Astrocyte (in vitro differentiated cells and primary cell): ENCODE results near the gene PRR7. TPM values are rescaled to one million over a fixed set of nuclear protein-coding genes. Genes with fewer than 3 reads are reported as not detected.

Experiments
- DNase-seq: peaks from one replicate; pipeline ENCODE4 v3.0.0-alpha.2; 2010; ENCODE audit warnings: low read depth
- FAIRE-seq: peaks from 2 replicates; lab custom pipeline; 2011; peaks lifted over from hg19 to GRCh38; lab: Jason Lieb, UNC
- H2AFZ ChIP-seq: 2 replicates; pipeline ENCODE4 v1.6.0; 2012; ENCODE audit warnings: low read depth, low read length, inconsistent platforms
- H3K27ac ChIP-seq: 2 replicates; pipeline ENCODE4 v1.5.1; 2011; ENCODE audit warnings: low read depth, low read length, inconsistent platforms
- H3K27me3 ChIP-seq: 2 replicates; pipeline ENCODE4 v1.6.0; 2011; ENCODE audit warnings: low read length, inconsistent platforms; ENCODE audit not compliant: insufficient read depth
- H3K36me3 ChIP-seq: 2 replicates; pipeline ENCODE4 v1.5.1; 2011; ENCODE audit warnings: low read length, inconsistent platforms; ENCODE audit not compliant: insufficient read depth
- H3K4me1 ChIP-seq: 2 replicates; pipeline ENCODE4 v1.5.1; 2011; ENCODE audit warnings: low read length, inconsistent platforms; ENCODE audit not compliant: insufficient read depth
- H3K4me2 ChIP-seq: 2 replicates; pipeline ENCODE4 v1.6.0; 2012; ENCODE audit warnings: low read length, inconsistent platforms
- H3K4me3 ChIP-seq: 2 replicates; pipeline ENCODE4 v1.5.1; 2011; ENCODE audit warnings: low read depth, mild to moderate bottlenecking, low read length, inconsistent platforms; ENCODE audit not compliant: insufficient read depth
- H3K79me2 ChIP-seq: 2 replicates; pipeline ENCODE4 v1.6.0; 2012; ENCODE audit warnings: mild to moderate bottlenecking, low read length, inconsistent platforms; ENCODE audit not compliant: insufficient read depth
- H3K9ac ChIP-seq: 2 replicates; pipeline ENCODE4 v1.6.0; 2012; ENCODE audit warnings: mild to moderate bottlenecking, low read length, inconsistent platforms
- H3K9me3 ChIP-seq: 2 replicates; pipeline ENCODE4 v1.5.1; 2012; ENCODE audit warnings: low read depth, mild to moderate bottlenecking, low read length, inconsistent platforms; ENCODE audit not compliant: insufficient read depth
- H4K20me1 ChIP-seq: 2 replicates; pipeline ENCODE4 v1.6.0; 2012; ENCODE audit warnings: low read length, inconsistent platforms; ENCODE audit not compliant: insufficient read depth
- H3K27ac Mint-ChIP-seq: one replicate; pipeline ENCODE4 v1.8.0; 2021; ENCODE audit warnings: mild to moderate bottlenecking, mixed read lengths; ENCODE audit not compliant: unreplicated experiment
- H3K27me3 Mint-ChIP-seq: one replicate; pipeline ENCODE4 v1.8.0; 2021; ENCODE audit warnings: low read depth, mixed read lengths; ENCODE audit not compliant: unreplicated experiment
- H3K36me3 Mint-ChIP-seq: one replicate; pipeline ENCODE4 v1.8.0; 2021; ENCODE audit warnings: low read depth, mixed read lengths; ENCODE audit not compliant: unreplicated experiment
- H3K4me1 Mint-ChIP-seq: one replicate; pipeline ENCODE4 v1.8.0; 2021; ENCODE audit warnings: low read depth, mixed read lengths; ENCODE audit not compliant: unreplicated experiment
- H3K4me3 Mint-ChIP-seq: one replicate; pipeline ENCODE4 v1.8.0; 2021; ENCODE audit warnings: mild to moderate bottlenecking, moderate library complexity, mixed read lengths; ENCODE audit not compliant: unreplicated experiment
- H3K9me3 Mint-ChIP-seq: one replicate; pipeline ENCODE4 v1.8.0; 2021; ENCODE audit warnings: mild to moderate bottlenecking, mixed read lengths; ENCODE audit not compliant: unreplicated experiment
- EZH2 ChIP-seq: IDR thresholded peaks from 2 replicates; pipeline ENCODE4 v1.6.1; 2012; ENCODE audit warnings: mild to moderate bottlenecking, low read length, inconsistent platforms; ENCODE audit not compliant: insufficient read depth
- total RNA-seq: library from RNA; stranded (reverse); gene quantifications from 2 replicates; pipeline ENCODE4 v1.2.1, GENCODE V29; 2021
- TF ChIP-seq, protein P1 (sequence below): IDR thresholded peaks from 2 replicates; pipeline ENCODE4 v1.5.1; 2011; ENCODE audit warnings: low read depth, mild to moderate bottlenecking, inconsistent platforms, low read length, moderate library complexity; ENCODE audit not compliant: insufficient read depth

PRR7 gene
- total RNA-seq, 1 donor from 2014 or later: 9.9 TPM

DNA sequence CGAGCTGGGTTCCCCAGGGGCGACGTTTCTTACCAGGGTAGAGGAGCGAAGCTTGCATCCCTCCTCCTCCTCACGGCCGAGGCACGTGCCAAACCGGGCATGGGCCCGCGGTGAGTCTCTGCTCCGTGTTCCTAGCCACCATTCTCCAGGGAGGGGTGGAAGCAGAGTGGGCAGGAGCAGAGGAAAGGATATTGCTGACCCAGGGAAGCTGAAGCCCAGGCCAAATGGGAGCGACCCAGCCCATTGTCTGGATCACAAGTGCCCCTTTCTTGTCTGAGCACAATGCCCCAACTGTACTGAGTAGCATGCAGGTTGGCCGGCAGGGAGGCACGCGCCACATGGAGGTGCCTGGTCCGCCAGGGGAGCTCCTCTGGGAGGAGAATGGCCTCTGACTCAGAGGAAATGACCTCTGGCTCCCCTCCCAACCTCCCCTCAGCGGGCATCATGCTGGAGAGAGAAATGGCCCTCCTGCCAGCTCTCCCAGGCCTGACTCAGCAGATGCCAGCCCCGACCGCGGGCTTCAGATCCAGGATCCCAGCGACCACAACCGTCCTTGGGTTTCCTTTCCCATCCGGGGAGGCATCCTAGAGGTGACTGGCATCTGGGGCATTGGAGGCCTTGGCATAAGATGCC is 1.1 kb downstream of the PRR7 start:
- Histone ChIP-seq H3K27me3 (no peaks in the 10 kb centered on the region), H3K79me2 (no peaks in the 10 kb centered on the region), H4K20me1 (peaks cover 40% of the 10 kb centered on the region), H3K27ac (no peak overlapping the region), H3K9ac (peak overlapping the region; percentile 54), H3K4me2 (peak overlapping the region; percentile 95), H2AFZ (no peak overlapping the region), H3K36me3 (no peaks in the 10 kb centered on the region), H3K4me1 (peaks cover 18% of the 10 kb centered on the region), H3K9me3 (no peaks in the 10 kb centered on the region), H3K4me3 (peak overlapping the region; percentile 53)
- TF ChIP-seq, protein P1, sequence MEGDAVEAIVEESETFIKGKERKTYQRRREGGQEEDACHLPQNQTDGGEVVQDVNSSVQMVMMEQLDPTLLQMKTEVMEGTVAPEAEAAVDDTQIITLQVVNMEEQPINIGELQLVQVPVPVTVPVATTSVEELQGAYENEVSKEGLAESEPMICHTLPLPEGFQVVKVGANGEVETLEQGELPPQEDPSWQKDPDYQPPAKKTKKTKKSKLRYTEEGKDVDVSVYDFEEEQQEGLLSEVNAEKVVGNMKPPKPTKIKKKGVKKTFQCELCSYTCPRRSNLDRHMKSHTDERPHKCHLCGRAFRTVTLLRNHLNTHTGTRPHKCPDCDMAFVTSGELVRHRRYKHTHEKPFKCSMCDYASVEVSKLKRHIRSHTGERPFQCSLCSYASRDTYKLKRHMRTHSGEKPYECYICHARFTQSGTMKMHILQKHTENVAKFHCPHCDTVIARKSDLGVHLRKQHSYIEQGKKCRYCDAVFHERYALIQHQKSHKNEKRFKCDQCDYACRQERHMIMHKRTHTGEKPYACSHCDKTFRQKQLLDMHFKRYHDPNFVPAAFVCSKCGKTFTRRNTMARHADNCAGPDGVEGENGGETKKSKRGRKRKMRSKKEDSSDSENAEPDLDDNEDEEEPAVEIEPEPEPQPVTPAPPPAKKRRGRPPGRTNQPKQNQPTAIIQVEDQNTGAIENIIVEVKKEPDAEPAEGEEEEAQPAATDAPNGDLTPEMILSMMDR: no peak
- TF ChIP-seq EZH2: no peak
- Mint-ChIP-seq H3K4me1 (peaks cover 19% of the 10 kb centered on the region), H3K4me3 (peak overlapping the region; percentile 71), H3K9me3 (no peaks in the 10 kb centered on the region), H3K27ac (peak overlapping the region; percentile 24), H3K27me3 (peaks cover 4% of the 10 kb centered on the region), H3K36me3 (peaks cover 4% of the 10 kb centered on the region)
- FAIRE-seq (no peak), DNase-seq (peak; percentile 60)

DNA sequence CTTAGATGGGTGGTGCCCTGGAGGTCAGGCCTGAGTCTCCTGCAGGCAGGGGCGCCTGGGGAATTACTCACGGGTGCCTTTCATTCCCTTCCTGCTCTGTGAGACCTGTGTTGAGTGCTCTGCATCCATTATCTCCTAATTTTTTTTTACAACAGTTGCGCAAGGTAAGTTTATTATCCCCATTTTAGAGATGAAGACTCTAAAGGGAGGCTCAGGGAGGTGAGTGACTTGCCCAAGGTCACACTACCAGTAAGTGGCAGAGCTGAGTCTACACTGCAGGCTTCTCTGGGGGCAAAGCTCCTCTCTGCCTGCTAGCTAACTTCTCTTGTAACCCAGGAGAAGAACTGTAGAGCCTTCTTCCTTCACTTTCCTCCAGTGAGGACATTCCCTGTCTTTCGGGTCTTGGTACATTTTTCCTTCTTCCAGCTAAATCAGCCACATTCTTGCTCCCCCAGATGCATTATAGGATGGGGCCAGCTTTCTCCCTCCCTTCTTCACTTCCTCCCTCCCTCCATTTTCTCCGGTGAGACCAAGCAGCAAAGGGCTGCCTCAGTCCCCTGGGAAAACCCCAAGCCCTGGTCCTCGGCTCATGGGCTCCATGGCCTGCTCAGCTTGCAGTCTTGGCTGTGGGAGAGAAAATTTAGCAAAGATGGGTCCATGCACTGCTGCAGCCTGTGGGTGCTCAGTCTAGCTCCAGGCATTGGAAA is 1.8 kb downstream of the PRR7 start:
- H3K9me3 ChIP-seq: no peaks in the 10 kb centered on the region
- H3K9ac ChIP-seq: peak overlapping the region; percentile 54
- H3K27me3 ChIP-seq: no peaks in the 10 kb centered on the region
- peaks cover 4% of the 10 kb centered on the region for H3K36me3 Mint-ChIP-seq
- no peaks in the 10 kb centered on the region for H3K36me3 ChIP-seq
- H3K27ac Mint-ChIP-seq: peak overlapping the region; percentile 24
- H3K4me1 ChIP-seq: peaks cover 18% of the 10 kb centered on the region
- H3K4me3 Mint-ChIP-seq: peak overlapping the region; percentile 71
- peak overlapping the region; percentile 53 for H3K4me3 ChIP-seq
- H3K79me2 ChIP-seq: no peaks in the 10 kb centered on the region
- peaks cover 19% of the 10 kb centered on the region for H3K4me1 Mint-ChIP-seq
- H3K9me3 Mint-ChIP-seq: no peaks in the 10 kb centered on the region
- TF ChIP-seq, protein P1: no peak
- no peak for TF ChIP-seq EZH2
- no peak overlapping the region for H3K27ac ChIP-seq
- H3K4me2 ChIP-seq: peak overlapping the region; percentile 95
- H4K20me1 ChIP-seq: peaks cover 47% of the 10 kb centered on the region
- peaks cover 4% of the 10 kb centered on the region for H3K27me3 Mint-ChIP-seq
- DNase-seq (no peak), FAIRE-seq (no peak)
- H2AFZ ChIP-seq: no peak overlapping the region
